Measurements from ENCODE around the gene CLIC3.
A peak's percentile ranks its signal among the peaks of the same experiment; 100 is the strongest.

CLIC3 gene

DNA sequence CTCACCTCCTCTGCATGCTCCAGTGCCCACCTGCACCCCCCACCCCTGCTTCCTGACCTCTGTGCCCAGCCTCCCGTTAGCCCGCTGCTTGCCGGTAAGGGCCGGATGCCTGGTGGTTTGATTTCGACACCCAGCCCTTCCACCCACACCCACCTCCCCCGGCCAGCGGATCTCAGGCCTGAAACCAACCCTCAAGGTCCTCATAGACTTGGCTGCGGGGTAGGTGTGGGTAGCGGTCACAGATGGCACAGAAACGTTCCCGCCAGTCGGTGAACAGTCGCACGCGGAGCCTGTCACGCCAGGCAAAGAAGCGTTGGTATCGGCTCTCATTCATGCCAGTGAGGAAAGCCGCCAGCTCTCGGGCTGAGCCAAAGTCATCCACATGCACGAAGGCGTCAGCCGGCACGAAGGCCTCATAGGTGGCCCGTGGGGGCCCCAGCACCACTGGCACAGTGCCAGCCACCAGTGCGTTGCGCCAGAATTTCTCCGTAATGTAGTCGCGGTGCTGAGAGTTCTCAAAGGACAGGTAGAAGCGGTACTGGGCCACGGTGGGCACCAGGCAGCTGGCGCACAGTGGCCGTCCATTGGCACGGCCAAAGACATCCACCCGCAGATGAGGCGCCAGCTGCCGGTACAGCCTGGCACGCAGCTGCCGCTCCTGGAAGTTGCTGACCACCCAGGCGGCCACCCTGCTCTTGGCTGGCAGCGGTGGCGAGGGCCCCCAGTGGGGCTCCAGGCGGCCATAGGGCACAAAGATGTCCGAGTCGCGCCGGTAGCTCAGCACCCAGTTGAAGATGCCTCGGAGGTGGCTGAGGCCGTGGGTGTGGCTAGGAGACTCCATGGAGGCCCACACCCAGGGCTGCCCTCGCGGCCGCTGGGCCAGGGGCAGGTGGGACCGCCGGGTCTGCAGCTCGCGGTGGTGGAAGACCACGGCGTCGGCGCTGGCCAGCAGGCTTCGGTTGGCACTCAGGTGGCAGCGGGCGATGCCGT, 34.5 kb upstream of the CLIC3 start:
- peak; percentile 35 for DNase-seq

DNA sequence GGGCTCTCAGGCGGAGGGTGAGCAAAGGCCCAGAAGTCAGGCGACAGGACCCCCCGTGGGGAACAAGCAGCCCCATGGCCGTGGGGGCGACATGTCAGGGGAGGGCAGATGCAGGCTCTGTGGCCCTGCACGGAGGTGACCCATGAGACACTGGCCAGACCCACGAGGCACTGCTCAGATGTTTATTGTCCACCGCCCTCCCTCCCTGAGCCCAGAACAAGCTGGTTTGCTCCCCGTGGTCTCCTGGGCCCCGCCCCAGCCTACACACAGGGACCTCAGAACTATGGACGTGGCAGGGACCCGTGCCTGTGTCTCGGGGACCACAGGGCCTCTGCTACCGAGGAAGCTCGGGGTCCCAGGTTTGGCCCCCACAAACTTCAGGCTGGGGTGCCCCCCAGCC, 33.6 kb upstream of the CLIC3 start:
- DNase-seq: no peak

DNA sequence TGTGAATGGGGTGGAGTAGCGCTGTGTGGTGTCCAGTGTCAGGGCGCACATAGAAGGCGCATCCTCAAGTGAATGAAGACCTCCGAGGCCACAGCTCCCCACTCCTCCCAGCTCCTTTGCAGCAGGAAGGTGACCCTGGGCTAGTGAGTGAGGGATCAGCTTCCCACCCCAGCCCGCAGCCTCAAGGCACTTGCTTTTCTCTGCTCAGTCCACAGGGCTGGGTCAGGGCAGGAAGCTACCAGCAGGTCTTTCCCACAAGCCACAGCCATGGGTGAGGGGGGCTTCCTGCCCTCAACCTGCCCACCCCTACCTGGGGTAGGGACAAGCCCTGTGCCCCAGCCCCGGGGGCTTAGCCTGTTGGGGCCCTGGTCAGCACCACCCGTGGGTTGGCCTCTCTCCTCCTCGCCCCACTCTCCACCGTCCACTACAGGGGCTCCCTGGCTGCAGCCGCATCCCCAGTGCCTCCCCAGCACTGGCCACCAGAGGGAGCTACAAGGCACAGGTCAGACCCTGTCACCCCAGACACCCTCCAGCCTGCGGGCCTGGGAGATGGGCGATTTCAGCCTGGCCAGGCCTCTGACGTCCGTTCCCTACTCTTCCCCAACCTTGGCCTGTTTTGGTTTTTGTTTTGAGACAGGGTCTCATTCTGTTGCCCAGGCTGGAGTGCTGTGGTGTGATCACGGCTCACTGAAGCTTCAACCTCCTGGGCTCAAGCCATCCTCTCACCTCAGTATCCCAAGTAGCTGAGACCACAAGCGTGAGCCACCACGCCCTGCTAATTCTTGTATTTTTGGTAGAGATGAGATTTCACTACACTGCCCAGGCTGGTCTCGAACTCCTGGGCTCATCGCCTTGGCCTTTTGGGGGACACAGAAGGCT, 32.9 kb upstream of the CLIC3 start:
- peak; percentile 74 for DNase-seq

DNA sequence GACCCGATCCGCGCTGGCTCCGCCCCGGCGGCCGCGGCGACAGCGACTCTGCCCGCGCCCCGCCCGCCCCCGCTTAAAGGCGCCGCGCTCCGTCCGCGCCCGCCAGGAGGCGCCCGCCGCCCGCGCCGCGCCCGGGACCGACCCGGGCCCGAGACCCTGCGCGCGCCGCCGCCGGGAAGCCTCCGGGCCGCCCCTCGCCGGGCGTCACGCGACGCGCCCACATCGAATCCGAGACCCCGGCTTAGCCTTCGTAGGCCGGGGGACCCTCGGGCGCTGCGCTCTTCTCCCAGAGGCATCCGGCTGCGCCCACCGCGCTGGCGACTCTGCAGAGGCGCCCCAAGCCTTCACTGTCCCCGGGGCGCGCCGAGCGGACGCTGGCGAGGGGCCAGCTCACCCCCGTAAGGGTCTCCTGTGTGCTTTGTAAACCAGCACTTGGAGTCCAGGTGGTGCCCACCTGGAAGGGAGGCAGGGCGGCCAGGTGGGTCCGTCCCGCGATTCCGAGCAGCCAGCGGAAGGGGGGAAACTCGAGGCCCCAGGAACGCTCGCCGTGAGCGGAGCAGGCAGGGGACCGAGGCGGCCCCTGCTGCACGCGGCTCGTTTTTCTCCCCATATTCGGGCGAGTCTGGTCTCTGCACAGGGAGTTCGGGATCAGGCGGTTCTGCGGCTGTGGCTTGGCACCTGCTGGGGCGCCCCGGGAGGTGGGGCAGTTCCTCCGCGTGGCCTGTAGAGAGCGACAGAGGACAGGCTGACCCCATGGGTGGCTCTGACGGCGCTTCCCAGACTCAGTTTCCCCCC, 32.1 kb upstream of the CLIC3 start:
- peak; percentile 67 for DNase-seq

DNA sequence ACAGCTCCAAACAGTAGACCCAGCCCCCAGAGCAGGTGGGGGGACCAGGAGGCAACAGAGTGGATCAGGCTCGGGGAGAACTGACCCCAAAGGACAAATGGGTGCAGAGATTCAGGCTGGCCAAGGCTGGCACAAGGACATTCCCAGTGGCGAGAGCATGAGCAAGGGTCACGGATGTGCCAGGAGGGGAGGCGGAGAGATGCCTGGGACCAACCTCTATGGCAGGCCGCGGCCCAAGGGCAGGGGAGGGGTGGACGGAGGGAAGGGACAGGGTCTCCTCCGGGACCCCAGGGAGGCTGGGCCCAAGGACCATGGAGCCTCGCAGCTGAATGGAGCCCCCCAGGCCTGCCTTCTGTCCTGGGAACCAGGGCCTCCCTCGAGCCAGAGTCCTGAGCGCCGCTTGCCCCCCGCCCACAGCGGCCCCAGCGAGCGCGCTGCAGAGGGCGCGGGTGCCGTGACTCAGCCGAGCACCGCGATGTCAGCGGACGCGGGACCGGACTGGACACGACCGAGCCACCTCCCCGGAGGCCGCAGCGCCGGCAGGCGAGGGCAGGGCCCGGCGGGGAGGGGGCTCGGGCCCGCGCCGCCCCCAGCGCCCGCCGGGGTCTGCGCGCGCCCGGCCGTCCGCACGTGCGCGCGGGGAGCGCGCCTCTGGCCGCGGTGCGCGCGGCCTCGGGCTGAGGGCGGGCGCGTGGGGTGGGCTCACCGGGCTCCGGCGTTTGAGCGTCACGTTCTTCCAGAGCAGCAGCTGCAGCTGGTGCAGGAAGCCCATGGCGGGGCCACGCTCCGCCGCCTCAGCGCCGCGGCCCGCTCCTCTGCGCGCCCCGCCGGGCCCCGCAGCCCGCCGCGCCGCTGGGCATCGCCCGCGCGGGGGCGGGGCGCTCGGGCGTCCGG, 31.2 kb upstream of the CLIC3 start, which contains the start of gene ABCA2:
Gene ABCA2, minus strand, starts transcription at position 869 of the 894 bp plus-strand sequence. Its CDS starts 97 bp downstream, at position 772.
- no peak for DNase-seq

DNA sequence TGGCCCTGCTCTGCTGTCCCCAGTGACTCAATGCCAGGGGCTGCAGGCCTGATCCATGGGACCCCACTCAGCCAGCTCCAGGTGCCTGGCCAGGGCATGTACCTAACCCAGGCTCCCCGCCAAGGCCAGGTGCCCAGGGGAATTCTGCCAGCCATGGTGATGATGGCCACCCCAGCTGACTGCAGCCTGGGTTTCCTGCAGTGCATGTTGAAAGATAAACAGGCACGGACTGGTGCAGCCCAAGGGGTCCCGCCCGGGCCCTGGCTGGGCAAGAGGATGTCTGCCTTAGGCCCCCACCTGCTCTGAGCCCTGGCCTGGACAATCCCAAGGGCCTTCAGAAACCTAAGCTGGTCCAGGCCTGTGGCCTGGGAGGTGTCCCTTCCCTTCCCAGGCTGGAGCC, 30.5 kb upstream of the CLIC3 start:
- DNase-seq: no peak

DNA sequence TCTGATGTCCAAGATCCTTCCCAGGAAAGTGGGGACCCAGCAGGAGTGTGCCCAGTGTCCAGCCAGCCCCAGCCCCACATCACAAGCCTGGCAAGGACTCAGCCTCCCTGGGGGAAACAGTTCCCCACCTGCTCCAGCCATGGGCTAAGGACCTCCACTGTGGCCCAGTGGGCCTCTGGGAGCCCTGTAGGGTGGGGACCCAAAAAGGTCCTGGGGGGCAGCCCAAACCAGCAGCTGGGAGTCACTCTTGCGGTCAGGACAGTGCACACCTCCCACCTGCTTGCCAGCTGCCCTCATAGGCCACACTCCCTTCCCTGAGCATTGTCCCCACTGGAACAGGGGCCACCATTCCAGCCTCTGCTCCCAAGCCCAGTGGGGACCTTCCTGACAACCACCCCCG, 30.0 kb upstream of the CLIC3 start:
- DNase-seq: no peak

DNA sequence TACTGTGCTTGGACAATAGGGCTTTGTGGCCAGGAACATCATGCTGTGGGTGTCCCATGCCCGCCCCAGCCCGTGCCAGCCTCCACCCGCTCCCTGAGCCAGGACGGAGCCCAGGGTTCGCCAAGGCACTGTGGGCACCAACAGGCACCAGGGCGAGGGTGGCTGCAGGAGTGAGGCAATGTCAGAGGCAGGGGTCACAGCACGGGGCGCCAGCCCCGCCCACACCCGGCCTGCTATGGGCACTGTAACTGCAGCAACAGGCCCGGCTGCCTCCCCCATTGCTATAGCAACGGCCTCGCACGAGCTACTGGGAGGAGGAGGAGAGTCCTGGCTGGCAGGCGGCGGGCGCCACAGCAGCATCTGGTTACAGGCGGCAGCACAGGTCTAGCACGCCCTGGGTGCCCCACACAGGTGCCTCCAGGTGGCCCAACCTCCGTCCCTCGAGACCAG, 29.2 kb upstream of the CLIC3 start:
- DNase-seq: no peak

DNA sequence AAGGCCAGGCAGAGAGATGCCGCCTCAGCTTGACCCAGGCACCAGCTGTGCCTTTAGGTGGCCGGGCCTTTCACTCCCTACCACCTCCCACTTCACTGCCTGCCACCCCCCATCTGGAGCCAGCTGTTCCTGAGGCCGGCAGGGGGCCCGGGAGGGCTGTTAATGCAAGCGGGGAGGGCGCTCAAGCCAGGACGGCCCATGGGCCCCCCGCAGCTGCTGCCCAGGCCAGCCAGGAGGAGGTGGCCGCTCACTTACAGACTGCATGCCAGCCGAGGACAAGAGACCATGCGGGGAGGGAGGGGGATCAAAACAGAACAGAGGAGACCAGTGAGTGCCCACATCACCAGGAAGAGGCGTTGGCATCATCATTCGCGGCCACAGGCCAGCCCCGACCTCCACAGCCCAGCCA, 27.2 kb upstream of the CLIC3 start:
- no peak for DNase-seq

DNA sequence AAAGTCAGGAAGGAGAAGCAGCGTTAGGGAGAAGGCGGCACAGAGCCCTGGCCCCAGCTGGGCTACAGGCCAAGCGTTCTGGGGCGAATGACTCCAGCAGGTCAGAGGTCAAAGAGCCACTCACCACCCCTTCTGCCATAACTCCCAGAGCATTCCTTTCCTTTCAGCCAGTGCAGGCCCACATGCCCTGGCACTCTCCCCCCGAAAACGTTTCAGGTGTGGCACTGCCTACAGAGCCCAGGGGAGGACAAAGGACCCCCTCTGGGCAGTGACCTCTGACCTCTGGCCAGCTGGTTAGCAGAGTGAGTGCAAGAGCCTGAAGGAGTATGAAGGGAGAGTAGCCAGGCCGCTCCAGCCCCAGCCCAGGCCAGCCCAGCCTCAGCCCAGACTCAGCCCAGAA, 26.8 kb upstream of the CLIC3 start:
- no peak for DNase-seq

DNA sequence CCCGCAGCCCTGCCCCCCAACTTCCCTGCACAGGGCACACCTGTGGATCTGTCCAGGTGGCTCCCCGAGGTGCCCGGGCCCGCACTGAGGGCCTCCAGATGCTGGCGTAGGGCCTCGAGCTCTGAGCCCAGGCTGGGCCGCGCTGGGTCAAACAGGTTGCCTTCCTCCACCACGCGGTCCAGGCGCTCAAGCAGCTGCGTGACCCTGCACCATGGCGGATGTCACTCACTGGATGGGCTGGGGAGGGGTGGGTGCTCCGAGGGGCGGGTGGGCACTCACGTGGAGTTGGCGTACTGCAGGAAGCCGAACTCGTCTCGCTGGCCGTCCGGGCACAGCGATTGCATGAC, 26.3 kb upstream of the CLIC3 start:
- no peak for DNase-seq

DNA sequence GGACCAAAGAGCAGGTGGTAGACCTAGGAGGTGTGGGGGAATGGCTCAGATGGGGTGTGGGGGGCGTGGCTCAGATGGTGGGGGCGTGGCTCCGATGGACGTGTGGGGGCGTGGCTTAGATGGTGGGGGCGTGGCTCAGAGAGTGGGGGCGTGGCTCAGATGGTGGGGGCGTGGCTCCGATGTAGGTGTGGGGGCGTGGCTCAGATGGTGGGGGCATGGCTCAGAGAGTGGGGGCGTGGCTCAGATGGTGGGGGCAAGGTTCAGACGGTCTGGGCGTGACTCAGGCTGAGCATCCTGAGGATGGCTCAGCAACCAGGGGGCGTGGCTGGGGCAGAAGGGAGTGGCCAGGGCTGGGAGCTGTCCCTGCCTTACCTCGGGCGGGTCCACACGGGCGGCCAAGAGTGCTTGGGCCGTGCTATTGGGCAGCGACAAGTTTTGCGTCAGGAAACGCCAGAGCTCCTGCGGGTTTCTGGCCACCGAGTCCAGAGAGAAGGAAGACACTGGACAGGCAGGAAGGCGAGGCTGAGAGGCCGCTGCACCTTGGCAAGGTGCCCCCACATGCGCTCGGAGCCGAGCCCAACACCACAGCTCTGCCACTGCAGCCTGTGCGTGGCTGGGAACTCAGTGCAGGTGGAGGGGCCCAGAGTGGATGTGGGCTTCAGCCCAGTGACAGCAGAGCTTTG, 25.8 kb upstream of the CLIC3 start:
- DNase-seq: peak; percentile 70

DNA sequence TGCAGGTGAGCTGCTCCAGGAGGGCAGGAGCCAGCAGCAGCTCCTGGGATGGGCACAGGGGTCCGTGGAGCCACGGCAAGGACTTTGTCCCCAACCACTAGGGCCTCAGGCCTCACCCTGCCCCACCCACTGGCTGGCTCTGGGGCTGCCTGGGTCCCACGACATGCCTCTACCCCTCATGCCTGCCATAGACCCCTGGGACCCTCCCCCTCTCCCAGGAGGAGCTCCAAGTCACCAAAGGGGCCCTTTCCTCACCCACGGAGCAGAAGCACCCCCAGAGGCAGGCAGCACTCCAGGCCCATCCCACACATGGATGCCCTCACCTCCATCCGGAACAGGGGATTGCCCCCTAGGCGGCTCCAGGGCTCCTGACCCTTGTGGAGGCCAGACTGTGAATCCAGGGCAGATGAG, 25.2 kb upstream of the CLIC3 start:
- DNase-seq: no peak

DNA sequence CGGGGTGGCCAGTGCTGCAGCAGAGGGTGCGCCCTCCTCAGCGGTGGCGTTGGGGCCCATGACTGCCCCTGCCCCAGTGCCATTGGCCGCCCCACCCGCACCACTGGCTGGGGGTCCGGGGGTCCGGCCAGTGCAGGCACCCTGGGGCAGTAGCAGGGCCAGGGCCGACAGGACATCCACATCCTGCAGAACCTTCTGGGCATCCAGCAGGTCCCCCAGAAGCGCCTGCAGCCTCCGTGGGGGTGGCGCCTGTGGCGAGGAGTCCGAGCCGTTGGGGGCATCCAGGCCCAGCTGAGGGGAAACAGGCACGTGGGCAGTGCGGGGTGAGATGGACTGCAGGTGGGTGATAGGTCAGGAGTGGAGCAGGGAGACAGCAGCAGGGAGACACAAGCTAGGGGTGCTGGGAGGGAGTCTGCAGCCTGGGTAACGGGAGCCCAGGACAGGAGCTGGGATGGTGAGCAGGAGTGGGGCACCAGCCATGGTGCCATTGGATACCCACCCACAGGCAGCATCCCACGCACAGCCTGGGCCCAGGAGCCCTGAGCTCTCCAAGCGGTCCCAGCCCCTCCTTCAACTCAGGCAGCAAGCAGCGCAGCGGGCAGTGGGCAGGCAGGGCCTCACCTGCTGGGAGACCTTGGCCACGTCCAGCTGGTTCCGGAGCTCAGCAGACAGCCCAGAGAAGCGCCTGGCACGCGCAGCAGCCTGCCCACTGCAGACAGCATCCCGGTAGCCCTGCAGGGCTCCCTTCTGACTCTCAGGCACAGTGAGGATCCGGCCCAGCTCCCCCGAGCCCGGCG, 24.6 kb upstream of the CLIC3 start:
- no peak for DNase-seq

DNA sequence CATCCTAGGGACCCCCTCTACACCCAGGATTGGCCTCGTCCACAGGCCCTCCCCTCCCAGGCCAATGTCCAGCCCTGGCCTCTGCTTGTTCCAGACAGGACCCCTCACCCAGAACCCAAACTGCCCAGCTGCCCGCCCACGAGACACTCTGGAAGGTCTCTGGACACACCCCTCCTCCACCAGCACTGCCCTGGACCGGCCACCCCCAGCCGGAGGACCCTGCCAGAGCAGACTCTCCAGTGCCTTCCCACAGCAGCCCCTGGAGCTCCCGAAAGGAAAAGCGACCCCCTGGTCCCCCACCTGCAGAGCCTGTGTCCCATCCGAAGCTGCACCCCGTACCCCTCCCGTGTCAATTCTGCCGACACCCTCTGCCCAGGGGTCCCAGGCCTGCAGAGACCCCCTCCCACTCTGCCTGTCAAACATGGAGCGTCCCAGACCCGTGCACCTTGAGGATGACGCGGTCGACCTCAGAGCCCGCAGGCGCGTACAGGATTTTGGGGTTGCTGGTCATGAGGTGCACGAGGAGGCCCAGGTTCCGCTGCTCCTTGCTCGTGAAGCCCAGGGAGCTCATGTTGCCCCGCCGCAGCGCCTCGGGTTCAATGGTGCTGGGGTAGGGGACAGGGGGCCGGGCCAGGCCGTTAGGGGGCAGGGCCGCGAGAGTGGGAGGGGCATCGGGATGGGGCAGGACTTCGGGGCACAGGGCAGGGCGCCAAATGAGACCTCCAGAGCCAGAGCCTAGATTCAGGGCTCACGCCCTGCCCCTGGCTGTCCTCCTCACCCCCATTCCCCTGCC, 23.7 kb upstream of the CLIC3 start:
- DNase-seq: no peak

DNA sequence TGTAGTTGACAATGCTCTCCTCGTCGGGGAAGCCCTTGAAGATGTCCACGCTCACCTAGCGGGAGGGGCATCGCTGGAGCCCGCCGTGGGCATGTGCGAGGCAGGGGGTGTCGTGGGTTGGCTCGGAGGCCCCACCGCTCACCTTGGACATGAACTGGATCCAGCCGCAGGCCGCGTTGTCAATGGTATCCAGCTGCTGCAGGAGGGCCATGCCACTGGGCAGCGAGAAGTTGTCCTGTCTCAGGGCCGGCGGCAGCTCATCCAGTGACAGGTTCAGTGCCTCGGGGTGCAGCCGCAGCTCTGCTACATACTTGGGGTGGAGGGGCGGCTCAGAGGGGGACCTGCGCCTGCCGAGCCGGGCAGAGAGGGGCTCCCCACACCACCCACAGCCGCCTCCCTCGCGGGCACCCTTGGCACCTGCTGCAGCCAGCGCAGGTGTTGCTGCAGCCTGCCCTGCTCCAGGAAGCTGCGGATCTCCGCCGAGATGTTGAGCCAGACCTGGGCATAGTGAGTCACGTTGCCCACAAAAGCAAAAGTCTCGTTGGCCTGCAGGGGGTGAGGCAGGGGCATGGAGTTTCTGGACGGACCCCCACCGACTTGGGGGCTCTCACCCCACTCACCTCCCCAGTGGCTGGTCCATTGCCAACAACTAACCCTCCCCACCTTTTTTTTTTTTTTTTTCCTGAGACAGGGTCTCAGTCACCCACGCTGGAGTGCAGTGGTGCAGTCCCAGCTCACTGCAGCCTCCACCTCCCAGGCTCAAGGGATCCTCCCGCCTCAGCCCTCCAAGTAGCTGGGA, 22.6 kb upstream of the CLIC3 start:
- no peak for DNase-seq

DNA sequence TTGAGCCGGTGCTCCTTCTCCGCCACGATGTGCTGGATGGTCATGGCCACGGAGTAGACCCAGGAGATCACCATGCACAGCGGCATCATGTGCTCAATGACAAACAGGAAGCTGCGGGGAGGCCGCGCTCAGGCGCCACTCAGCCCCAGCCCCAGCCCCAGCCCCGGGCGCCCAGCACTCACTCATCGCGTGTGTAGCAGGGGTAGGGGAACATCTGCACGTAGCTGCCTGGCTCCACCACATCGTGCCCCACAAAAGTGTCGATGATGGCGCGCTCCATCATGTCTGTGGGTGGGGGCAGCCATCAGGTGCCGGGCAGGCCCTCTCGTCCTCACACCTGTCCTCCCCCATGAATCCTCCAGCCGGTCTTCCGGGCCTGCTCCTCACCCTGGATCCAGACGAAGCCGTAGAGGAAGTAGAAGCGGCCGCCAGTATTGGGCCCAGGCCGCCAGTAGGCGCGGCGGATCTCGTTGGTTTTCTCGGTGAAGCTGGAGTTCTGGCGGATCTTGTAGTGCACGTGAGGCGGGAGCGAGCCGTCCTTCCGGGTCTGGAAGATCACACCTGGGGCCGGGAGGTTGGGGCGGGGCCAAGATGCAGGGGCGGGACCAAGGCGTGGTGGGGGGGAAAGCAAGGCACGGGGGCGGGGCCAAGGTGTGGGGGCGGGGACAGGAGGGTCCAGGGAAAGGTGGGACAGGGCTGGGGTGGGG, 21.6 kb upstream of the CLIC3 start:
- no peak for DNase-seq

DNA sequence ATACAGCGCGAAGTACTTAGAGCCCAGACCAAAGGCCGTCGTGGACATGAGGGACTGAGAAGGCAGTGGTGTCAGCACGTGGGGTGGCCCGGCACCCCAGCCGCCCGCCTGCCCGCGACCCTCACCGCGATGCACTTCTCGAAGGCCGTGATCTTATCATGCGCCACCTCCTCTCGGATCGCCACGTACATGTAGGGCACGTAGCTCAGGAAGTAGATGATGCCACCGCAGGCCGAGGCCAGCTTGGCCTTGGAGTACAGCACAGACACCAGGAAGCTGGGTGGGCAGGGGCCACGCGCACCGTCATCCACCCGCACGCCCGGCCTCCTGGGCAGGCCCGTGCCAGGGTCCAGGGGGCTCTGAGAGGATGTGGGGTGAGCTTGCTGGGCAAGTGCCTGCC, 20.7 kb upstream of the CLIC3 start:
- DNase-seq: no peak
